ENCODE results near the gene LNPK.
"Not testable (repeated sequence)": the region's sequence is repeated elsewhere in the genome, so short reads cannot be mapped to it uniquely, and the experiment has no call there.

The LNPK gene, protein sequence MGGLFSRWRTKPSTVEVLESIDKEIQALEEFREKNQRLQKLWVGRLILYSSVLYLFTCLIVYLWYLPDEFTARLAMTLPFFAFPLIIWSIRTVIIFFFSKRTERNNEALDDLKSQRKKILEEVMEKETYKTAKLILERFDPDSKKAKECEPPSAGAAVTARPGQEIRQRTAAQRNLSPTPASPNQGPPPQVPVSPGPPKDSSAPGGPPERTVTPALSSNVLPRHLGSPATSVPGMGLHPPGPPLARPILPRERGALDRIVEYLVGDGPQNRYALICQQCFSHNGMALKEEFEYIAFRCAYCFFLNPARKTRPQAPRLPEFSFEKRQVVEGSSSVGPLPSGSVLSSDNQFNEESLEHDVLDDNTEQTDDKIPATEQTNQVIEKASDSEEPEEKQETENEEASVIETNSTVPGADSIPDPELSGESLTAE

DNA sequence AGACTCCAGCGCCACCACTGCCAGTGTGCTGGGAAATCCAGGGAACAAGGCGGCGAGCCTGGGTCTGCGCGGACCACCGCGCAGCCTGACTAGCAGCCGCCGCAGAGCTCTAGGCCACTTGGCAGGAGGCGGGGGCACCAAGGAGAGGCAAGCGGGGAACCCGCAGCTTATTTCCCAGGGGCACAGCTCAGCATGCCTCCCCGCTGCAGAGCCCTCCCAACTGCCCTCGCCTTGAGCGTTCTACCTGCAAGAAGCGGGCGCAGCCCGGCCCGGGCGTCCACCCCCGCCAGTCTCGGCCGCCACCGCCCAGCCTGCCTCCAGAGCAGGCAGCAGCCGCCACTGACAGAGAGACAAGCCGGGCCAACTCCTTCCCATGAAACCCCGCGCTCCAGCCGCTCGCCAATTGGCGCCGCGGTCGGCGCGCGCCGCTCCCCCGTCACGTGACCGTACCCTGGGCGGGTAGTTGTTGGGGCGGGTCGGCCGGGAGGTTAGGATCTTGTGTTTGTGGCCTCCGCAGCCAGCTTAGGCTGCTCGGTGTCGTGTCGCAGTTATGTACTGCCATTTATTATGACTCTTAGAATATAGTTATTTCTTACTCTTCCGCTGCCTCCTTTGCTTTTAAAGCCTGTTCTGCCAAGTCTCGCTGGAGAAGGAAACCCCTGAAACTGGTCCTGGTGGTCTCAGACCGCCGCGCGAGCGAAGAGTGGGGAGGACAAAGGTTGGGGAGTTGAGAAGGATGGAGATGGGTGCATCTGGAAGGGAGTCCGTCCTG is at the start of gene LNPK:
Gene LNPK (minus strand): TSS at position 352 of the 772 bp plus-strand sequence. CDS start 6,683 bp downstream, outside the sequence.
- peak; percentile 81 for DNase-seq (ENCODE audit: low read depth, low spot score)

DNA sequence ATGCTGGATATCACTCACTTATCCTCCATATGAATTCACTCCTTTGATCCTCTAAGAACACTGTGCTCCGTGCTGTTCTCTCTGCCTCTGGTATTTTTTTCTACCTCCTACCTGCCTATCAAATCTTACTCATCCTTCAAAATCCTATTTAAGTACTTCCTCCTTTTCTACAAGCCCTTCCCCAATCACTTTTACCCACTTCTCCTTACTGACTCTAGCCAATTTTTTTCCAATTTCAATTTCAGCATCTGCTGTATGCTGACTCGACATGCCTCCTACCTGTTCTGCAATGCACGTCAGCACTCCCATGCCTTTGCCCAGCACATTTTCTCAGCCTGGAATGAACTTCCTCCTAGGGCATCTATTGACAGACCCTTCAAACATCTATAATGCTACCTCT is 37.3 kb upstream of the LNPK start:
- DNase-seq (ENCODE audit: low read depth, low spot score), result no peak

DNA sequence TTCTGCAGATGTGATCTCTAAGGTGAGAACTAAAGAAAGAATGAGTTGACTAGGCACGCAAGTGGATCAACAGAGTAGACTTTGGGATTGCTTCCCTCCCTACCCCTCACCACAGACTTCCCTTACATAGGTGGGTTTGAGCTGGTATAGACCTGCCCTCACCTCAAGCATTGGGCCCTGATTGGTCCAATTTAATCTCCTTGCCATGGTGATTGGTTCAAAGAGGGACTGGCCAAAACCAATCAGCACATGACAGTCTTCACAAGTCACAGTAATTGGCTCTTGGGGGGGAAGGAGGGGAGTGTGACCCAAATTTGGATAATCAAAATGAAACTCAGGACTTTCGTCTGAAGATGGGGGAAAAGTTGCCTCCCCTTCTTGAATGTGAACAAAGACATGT is 36.6 kb upstream of the LNPK start:
- no peak for DNase-seq (ENCODE audit: low read depth, low spot score)

DNA sequence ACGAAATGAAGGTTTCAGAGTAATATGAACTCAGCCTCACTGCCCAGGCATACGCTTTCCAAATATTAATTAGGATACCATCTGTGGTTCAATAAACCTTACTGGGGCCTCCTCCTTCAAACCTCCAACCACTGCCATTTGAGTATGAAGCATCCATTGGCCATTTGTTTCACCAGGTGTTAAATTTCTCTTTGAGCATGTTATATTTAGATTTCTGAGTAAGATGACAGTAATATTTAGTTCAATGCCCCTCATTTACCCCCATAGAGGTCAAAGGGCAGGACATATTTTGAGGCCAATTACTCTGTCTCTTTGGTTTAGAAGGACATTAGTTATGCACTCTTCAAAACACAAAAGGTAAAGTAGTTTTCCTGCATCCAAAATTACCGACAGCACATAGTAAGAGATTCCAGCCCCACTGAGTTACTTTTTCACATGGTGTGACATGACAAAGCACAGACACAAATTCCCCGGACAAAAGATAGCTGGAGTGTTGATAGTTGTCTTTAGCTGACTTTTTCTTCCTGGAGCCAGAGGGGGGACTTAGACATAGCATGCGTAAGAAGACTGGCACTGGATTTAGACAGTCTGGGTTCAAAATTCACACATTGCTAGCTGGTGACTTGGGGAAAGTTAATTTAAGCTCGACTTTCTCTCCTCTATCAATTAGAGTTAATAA is 33.1 kb upstream of the LNPK start:
- no peak for DNase-seq (ENCODE audit: low read depth, low spot score)

DNA sequence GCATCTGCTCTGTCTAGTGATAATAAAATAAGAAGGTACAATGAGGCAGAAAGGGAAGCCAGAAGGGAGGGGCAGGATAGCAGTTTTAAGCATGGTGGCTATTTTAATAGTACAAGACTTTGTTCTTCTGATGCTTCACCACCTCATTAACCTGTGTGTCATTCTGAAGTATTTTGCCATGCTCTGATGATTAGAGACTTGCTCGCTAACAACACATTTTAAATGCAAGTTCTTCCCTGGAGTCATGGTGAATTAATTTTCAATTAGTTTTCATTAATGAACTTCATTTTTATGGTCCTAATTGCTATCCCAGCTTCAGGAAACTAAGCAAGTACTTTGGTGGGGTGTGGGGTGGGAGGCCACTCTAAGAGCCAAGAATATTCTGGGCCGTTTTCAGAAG is 25.7 kb upstream of the LNPK start:
- no peak for DNase-seq (ENCODE audit: low read depth, low spot score)

DNA sequence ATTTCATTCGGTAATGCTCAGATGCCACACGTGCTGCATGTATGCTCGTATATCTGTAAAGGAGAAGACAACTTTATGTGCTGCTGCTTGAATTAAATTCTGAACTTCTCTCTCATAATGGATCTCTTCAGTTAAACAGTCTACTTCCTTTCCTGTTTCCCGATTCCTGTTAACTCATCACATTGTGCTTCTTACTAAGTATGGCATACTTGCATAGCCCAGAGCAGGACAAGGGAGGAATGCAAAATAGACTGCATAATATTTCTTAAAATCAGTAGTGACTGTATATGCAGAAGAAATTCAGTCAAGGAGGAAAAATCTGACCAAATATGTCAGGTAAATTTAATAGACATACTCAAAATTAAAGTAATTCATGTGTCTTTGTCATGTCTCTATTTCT is 23.9 kb upstream of the LNPK start:
- DNase-seq (ENCODE audit: low read depth, low spot score), result no peak

DNA sequence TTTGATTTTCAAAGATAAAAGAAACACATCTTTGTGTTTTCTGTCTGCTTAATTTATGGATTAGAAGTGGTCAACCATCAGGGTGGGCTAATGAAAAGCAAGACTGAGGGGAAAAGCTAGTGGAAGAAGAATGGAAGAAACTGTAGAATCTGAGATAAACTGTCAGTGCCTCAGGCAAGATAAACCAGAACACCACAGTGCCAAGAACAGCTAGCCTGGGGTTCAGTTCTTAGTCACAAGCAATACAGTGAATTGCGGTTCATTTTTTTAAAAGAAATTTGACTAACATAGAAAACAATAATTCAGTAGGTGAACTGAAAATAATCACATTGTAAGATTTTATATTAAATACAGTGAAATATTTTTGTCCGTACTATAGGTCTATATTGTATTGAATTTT is 22.0 kb upstream of the LNPK start:
- no peak for DNase-seq (ENCODE audit: low read depth, low spot score)

DNA sequence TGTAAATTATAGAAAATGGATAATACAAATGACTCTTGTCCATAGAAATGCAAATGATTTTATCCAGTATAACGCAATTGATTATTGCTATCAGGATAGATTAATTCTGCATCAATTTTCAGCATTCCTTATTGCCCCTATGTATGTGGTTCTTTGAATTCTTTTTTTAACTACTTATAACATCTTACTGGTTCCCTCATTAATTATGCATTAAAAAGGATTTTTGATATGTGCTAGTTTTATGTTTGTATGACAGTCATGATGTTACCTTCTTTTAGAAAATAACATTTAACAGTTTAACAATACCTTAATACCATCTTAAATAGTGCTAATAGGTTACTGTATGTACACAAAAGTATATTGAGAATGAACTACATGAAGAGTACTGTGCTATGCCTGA is 20.0 kb upstream of the LNPK start:
- DNase-seq (ENCODE audit: low read depth, low spot score), result no peak

DNA sequence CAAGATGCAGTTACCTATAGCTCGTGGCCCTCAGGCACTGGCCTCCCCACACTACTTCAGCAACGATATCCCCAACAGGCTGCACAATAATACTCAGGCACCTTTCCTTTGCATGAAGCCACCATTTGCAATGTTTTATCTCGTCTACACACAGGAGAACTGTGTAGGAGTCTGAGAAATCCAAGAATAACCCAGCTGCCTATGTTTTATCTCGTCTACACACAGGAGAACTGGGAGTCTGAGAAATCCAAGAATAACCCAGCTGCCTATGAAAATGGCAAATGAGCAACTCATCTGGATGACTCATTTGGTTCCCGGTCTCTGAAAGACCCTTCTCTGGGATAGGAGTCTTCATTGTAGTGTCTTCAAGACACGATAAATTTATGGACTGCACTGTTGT is 18.3 kb upstream of the LNPK start:
- DNase-seq (ENCODE audit: low read depth, low spot score), result no peak

DNA sequence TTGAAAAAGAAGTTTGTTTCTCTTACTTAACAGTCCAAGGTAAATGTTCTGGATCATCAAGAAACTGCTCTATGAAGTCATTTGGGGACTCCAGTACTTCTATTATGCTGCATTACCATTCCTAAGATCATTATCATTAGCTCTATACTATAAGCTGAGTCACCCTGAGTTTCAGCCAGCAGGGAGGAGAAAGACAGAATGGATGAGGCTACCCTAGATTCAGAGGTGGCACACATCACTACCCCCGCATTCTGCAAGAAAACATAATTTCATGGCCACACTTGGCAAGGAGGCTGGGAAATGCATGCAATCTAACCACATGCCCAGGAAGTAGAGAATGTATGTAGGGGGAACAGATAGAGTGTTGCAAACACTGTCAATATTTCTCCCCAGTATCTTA is 16.6 kb upstream of the LNPK start:
- no peak for DNase-seq (ENCODE audit: low read depth, low spot score)

DNA sequence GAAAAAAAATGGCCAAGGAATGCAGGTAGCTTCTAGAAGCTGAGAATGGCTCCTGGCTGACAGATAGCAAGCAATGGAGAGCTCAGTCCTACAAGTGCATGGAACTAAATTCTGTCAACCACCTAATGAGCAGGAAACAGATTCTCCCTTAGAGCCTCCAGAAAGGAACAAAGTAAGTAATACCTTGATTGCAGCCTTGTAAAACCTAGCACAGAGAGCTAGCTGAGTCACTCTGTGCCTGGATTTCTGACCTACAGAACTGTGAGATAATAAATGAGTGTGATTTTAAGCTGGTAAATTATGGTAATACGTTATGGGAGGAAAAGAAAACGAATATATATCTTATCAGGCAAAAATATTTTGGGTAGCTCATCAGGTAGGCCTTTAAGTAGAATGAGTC is 7.4 kb upstream of the LNPK start:
- no peak for DNase-seq (ENCODE audit: low read depth, low spot score)

DNA sequence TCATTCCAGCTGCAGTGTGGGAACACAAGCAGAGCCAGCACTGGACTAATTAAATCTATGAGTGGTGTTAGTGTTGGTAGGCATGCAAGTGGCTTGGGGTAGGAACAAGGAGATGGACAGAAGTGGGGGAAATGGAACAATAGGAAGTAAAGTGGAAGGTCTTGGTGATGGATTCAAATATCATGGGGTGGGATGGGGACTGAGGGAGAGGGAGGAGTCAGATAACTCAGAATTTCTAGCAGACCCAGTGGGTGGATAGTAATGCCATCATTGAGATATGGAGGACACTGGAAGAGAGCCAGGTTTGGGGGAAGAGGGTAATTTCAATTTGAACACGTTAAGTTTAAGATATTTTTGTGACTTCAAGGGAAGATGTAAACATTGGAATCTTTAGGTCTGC is 2.9 kb upstream of the LNPK start:
- no peak for DNase-seq (ENCODE audit: low read depth, low spot score)

DNA sequence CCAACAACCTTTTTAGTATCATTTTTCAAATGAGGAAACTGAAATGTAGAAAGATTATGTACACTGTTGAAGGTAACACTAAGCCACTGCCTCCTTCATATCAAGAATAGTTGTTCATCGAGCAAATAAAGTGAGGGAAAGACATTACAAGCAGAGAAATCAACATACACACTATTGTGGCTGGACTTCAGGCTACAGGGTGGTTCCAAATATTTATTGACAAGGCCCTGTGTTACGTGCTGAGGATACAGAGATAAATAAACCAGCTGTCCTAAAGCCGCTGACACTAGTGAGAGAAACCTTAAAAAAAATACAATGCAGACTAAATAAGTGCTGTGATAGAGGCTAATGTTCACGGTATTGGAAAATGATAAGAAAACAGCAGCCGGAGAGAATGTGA is 1.9 kb upstream of the LNPK start:
- DNase-seq (ENCODE audit: low read depth, low spot score), result no peak

DNA sequence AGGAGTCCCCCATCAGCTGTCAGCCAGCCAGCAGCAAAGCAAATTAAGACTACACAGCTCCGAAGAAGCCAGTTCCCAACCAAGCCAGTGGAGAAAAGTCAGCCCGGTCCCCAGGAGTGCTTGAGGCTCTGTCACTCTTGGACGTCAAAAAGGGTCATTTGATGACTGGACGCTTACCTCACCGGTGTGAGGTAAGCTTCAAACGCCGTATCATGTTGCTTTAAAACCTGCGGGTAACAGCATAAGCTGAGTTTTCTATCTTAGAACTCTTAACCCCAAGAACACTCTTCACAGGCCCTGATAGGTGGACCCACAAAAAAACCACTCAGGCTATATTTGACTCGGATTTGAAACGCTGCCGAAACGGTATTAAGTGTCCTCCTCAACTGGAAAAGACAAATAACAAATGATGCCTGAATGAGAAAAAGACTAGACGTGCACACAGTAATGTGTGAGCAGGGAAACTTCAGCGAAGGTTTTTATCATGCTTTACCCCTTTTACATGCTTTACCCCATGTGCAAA is 682 bp upstream of the LNPK start:
- DNase-seq (ENCODE audit: low read depth, low spot score), result no peak

DNA sequence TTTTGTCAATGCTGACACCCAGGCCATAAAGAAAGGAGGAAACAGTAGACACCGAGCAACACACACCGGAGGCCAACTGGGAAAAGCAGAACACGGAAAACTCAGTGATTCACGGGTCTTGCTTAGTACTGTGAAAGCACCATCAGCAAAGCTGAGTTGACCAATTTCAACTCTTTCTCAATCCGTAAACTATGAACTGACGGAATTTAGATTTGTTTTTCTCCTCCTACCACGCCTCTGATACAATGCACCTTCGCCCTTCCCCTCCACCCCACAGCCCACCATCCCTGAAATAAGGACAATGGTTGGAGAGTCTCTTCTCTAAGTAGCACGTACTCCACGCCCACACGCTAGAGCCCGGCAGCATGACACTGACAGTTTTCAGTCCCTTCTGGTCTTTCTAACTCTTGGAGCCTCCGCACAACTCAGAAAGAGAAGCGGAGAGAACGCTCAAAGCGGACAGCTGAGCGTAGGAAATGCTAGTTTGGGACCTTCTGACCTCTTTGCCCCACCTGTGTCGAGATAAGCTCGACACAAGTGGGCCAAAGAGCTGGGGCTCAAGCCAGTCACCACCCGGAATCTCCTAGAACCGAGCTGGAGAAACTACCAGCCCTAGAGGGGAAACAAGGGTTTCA is 669 bp downstream of the LNPK start:
- peak; percentile 6 for DNase-seq (ENCODE audit: low read depth, low spot score)

DNA sequence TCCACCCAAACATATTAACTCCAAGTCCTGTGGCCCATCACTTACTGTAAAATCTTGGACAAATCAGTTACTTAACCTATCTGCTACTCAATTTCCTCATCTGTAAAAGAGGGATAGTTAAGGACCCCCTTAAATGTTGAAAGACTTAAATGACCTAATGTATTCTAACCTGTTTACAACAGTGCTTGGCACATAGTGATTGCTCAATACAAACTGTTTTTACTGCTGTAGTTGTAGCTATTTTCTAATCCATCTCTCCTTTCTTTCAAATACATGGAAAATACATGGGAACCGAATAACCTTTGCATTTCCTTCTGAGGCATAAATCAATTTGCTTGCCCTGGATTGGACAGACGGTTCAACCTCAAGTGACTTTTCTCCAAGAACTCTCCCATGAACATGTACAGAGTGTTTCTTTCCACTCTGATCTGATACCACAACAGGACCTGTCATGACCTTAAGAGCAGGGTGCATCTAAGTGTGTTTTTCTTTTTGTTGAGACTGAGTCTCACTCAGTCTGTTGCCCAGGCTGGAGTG is 2.7 kb downstream of the LNPK start:
- DNase-seq (ENCODE audit: low read depth, low spot score), result no peak

DNA sequence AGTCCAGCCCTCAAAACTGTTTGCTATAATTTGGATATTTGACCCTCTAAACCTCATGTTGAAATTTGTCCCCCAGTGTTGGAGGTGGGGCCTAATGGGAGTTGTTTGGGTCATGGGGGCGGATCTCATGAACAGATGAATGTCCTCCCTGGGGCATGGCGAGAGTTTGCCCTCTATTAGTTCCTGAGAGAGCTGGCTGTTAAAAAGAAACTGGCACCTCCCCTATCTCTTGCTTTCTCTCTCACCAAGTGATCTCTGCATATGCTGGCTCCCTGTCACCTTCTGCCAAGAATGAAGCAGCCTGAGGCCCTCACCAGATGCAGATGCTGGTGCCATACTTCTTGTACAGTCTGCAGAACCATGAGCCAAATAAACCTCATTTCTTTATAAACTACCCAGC is 12.0 kb downstream of the LNPK start:
- no peak for DNase-seq (ENCODE audit: low read depth, low spot score)

DNA sequence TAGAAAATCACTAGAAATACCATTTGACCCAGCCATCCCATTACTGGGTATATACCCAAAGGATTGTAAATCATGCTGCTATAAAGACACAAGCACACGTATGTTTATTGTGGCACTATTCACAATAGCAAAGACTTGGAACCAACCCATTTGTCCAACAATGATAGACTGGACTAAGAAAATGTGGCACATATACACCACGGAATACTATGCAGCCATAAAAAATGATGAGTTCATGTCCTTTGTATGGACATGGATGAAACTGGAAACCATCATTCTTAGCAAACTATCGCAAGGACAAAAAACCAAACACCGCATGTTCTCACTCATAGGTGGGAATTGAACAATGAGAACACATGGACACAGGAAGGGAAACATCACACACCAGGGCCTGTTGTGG is 14.9 kb downstream of the LNPK start:
- DNase-seq (ENCODE audit: low read depth, low spot score), result not testable (repeated sequence)

DNA sequence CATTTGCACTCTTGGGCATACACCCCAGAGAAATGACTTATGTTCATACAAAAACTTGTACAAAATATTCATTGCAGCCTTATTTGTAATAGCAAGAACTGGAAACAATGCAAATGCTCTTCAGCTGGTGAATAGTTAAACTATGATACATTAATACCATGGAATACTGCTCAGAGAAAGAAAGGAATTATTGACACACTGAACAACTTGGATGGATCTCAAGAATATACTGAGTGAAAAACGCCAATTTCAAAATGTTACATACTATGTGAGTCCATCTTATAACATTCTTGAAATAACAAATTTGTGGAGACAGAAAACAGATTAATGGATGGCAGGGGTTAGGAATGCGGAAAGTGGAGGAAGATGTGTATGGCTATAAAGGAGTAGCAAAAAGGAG is 17.2 kb downstream of the LNPK start:
- DNase-seq (ENCODE audit: low read depth, low spot score), result no peak

DNA sequence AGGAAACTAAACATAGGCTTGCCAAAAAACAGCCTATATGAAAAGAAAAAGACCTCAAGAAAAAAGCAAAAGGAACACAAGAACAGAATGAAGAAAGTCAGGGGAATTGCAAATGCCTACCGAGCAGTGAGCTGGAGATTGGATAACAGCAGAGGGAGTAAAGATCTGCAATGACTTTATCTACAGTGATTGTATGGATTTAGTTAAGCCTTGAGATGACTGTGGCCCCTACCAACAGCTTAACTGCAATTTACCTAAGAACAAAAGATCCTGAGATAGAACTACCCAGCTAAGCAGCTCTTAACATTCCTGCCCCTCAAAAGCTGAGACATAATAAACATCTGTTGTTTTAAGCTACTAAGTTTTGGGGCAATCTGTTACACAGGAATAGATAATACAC is 20.5 kb downstream of the LNPK start:
- DNase-seq (ENCODE audit: low read depth, low spot score), result no peak

DNA sequence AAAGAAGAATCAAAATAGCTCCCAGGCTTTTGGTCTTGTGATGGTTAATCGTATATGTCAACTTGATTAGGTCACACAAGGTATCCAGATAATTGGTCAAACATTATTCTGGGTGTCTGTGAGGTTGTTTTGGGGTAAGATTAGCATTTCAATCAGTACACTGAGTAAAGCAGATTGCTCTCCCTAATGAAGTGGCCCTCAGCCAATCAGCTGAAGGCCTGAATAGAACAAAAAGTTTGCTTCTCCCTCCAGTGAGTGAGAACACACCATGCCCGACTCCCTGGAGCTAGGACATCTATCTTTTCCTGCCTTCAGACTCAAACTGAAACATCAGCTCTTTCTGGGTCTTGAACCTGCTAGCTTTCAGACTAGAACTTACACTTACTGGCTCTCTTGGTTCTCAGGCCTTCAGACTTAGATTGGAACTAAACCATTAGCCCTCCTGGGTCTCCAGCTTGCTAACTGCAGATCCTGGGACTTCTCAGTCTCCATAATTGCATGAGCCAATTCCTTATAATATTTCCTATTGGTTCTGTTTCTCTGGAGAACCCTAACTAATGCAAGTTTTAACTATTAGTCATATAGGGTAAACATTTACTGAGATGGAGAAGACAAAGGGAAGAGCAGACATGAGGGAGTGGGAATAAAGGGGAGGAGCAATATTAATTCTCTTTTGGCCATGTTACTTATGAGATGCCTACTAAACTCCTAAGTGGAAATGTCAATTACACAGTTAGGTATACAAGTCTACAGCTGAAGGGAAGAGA is 25.5 kb downstream of the LNPK start:
- no peak for DNase-seq (ENCODE audit: low read depth, low spot score)
